Lower lobe of right lung (tissue), 2 donors: ENCODE data around the gene PRKAG3. TPM values are rescaled to one million over a fixed set of nuclear protein-coding genes. Genes with fewer than 3 reads are reported as not detected.
"Not testable (repeated sequence)": the region's sequence is repeated elsewhere in the genome, so short reads cannot be mapped to it uniquely, and the experiment has no call there.

Source experiments
- ATAC-seq, 2 donors: fragments of 200-7000 bp; cut with Tn5 transposase; one replicate each; pipeline ENCODE4 v1.9.1; 2020 to 2022; ENCODE audit warnings: mild to moderate bottlenecking in 2 of 2, moderate library complexity in 2 of 2
- DNase-seq: peaks from one replicate; pipeline ENCODE4 v3.0.0-alpha.2; 2020
- H3K27ac ChIP-seq: fragments of 200-600 bp; one replicate; pipeline ENCODE4 v1.8.0; 2022
- H3K27me3 ChIP-seq: fragments of 200-600 bp; one replicate; pipeline ENCODE4 v1.8.0; 2022; ENCODE audit warnings: low read depth
- H3K36me3 ChIP-seq: fragments of 200-600 bp; one replicate; pipeline ENCODE4 v1.8.0; 2022; ENCODE audit warnings: mild to moderate bottlenecking
- H3K4me1 ChIP-seq: fragments of 200-600 bp; one replicate; pipeline ENCODE4 v1.8.0; 2022
- H3K4me3 ChIP-seq: fragments of 200-600 bp; one replicate; pipeline ENCODE4 v1.8.0; 2022; ENCODE audit warnings: mild to moderate bottlenecking
- H3K9me3 ChIP-seq: fragments of 200-600 bp; one replicate; pipeline ENCODE4 v1.8.0; 2022
- CTCF ChIP-seq: fragments of 200-600 bp; IDR thresholded peaks from one replicate; pipeline ENCODE4 v1.8.0; 2022; ENCODE audit warnings: antibody characterized with exemption, mild to moderate bottlenecking
- intact Hi-C: fragments of 100-400 bp; cut with DNase I; formaldehyde crosslinking; loops from one replicate; pipeline ENCODE4 v1.11.0; 2022
- microRNA-seq: library from miRNA; unstranded; fragments of <30 nt; microRNA quantifications from one replicate; pipeline ENCODE4 v1.2.0, GENCODE V29; 2020; ENCODE audit warnings: borderline number of aligned reads
- total RNA-seq: library from RNA; stranded (reverse); fragmentation: NEBNext Ultra II Directional; extraction: Animal tissue kit (Norgen Biotek cat#: 25700); gene quantifications from one replicate; pipeline ENCODE4 v1.2.1, GENCODE V29; 2021
- donor health status: DM: no; HTN: yes; CAD: no; lungs with severe emphysema.

The PRKAG3 gene
- total RNA-seq, 1 donor from 2014 or later, result not detected

DNA sequence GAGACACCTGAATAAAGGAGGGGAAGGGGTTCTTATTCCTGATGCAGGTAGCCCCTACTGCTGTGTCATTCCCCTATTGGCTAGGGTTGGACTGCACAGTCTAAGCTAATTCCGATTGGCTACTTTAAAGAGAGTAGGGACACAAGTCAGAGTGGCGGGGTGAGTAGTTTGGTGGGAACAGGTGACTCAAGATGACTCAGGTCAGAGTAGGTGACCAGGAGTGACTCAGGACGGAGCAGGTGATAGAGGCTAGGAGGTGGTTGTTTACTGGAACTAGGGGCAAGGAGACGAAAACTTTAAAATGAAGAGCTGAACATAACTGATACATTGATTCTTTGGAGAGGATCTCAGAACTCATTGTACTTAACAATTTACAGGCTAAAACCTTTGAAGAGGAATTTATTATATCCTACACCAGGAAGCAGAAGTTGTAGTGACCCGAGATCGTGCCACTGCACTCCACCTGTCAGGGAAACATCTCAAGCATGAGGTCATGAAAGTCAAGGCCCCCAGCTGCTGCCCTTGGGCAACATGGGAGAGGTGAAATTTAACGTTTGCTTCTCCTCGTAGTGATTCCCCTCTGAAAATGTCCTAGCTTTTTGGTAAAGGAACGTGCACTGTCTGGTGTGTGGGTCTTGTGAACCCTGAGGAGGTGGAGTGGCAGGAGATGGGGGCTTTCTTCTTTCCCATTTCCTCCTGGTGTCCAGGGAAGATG lies 54.2 kb downstream of the PRKAG3 start:
- peaks cover 6% of the 10 kb centered on the region for H3K9me3 ChIP-seq
- DNase-seq, result no peak
- intact Hi-C loops, result no loop called here
- H3K4me1 ChIP-seq, result peaks cover 7% of the 10 kb centered on the region
- no peak overlapping the region for H3K4me3 ChIP-seq
- H3K27ac ChIP-seq, result no peak overlapping the region
- H3K27me3 ChIP-seq, result no peaks in the 10 kb centered on the region
- no peaks in the 10 kb centered on the region for H3K36me3 ChIP-seq
- no peak for TF ChIP-seq CTCF
- ATAC-seq, result no peak

GRCh38 chr2:218776488-218776887 lies 55.1 kb downstream of the PRKAG3 start:
- H3K27ac ChIP-seq, result no peak overlapping the region
- peaks cover 6% of the 10 kb centered on the region for H3K9me3 ChIP-seq
- ATAC-seq, result no peak
- H3K4me1 ChIP-seq, result peaks cover 7% of the 10 kb centered on the region
- no peak overlapping the region for H3K4me3 ChIP-seq
- no peak for DNase-seq
- intact Hi-C loops, result no loop called here
- TF ChIP-seq CTCF, result no peak
- no peaks in the 10 kb centered on the region for H3K36me3 ChIP-seq
- H3K27me3 ChIP-seq, result no peaks in the 10 kb centered on the region

DNA sequence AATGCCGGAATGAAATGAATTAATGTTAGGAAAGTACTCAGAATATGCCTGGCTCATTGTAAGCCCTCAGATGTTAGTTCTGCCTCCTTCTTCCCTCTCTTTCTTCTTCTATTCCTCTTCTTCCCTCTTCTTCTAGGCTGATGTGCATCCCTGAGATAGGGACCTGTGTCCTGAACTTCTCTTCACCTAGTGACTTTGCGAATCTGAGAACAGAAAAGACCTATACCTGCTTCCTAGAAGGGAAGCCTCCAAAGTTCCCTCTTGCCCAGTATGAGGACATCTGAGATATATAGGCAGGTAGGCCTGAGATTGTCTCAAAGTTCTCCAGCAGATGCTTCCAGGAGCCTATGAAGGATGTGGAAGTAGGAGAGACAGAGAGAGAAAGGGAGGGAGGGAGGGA lies 57.7 kb downstream of the PRKAG3 start:
- DNase-seq (no peak), ATAC-seq (no peak)
- H3K4me3 ChIP-seq, result no peak overlapping the region
- no peak for TF ChIP-seq CTCF
- H3K27me3 ChIP-seq, result no peaks in the 10 kb centered on the region
- H3K9me3 ChIP-seq, result peaks cover 6% of the 10 kb centered on the region
- H3K4me1 ChIP-seq, result no peaks in the 10 kb centered on the region
- H3K27ac ChIP-seq, result no peak overlapping the region
- intact Hi-C loops, result no loop called here
- H3K36me3 ChIP-seq, result no peaks in the 10 kb centered on the region

DNA sequence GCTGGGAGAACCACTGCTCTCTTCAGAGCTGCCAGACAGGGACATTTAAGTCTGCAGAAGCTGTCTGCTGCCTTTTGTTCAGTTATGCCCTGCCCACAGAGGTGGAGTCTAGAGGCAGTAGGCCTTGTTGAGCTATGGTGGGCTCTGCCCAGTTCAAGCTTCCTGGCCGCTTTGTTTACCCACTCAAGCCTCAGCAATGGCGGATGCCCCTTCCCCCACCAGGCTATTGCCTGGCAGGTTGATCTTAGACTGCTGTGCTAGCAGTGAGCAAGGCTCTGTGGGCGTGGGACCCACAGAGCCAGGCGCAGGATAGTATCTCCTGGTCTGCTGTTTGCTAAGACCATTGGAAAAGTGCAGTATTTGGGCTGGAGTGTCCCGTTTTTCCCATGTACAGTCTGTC lies 58.8 kb downstream of the PRKAG3 start:
- not testable (repeated sequence) for H3K4me1 ChIP-seq, DNase-seq

More for the DNA sequence above, 58.8 kb downstream of the PRKAG3 start:
- H3K36me3 ChIP-seq, intact Hi-C loops, H3K9me3 ChIP-seq, H3K4me3 ChIP-seq, H3K27ac ChIP-seq, ATAC-seq, H3K27me3 ChIP-seq: not testable (repeated sequence)

Small RNA genes lying within 50 kb of the gene (microRNA-seq; reads per million reads assigned to microRNA genes)
- not detected for gene MIR9500

Other genes with a start within 250 kb of the PRKAG3 start
- gene PLCD4, start 223.9 kb downstream of the PRKAG3 start, total RNA-seq, result 1.1 TPM
- gene ZNF142, start 172.2 kb downstream of the PRKAG3 start, total RNA-seq, result 21.1 TPM
- gene BCS1L, start 172.1 kb downstream of the PRKAG3 start, total RNA-seq, result 26.7 TPM
- gene RNF25, start 159.8 kb downstream of the PRKAG3 start, total RNA-seq, result 21.5 TPM
- 41.1 TPM for gene STK36, start 159.7 kb downstream of the PRKAG3 start, total RNA-seq
- gene TTLL4, start 121.0 kb downstream of the PRKAG3 start, total RNA-seq, result 30.0 TPM
- 273 TPM for gene CYP27A1, start 49.7 kb downstream of the PRKAG3 start, total RNA-seq
- 0.44 TPM for gene WNT6, start 28.0 kb upstream of the PRKAG3 start, total RNA-seq
- 0.35 TPM for gene WNT10A, start 49.0 kb upstream of the PRKAG3 start, total RNA-seq
- gene CDK5R2, start 127.9 kb upstream of the PRKAG3 start, total RNA-seq, result not detected
- gene FEV, start 153.4 kb upstream of the PRKAG3 start, total RNA-seq, result not detected
- gene CRYBA2, start 161.6 kb upstream of the PRKAG3 start, total RNA-seq, result not detected
- gene CFAP65, start 209.7 kb upstream of the PRKAG3 start, total RNA-seq, result 7.6 TPM
- gene IHH, start 229.1 kb upstream of the PRKAG3 start, total RNA-seq, result 0.71 TPM